ENCODE data around the gene KHDC1L. TPM values are rescaled to one million over a fixed set of nuclear protein-coding genes. Genes with fewer than 3 reads are reported as not detected.
A peak's percentile ranks its signal among the peaks of the same experiment; 100 is the strongest.

KHDC1L gene
- total and polyA plus RNA-seq, 2 donors (not counting 1 experiment from before 2014, with no cell fraction given), result not detected

GRCh38 chr6:73180076-73180738 lies 45.1 kb downstream of the KHDC1L start:
- ATAC-seq (ENCODE audit: low read depth) (no peak), DNase-seq (no peak)
- Histone ChIP-seq H3K36me3 (replicated peaks in 1 of 2; ENCODE audit: control extremely low read depth in 1 of 2, control insufficient read depth in 1 of 2, extremely low read depth in 1 of 2, insufficient read depth in 2 of 2, low read length in 1 of 2) (no peaks in the 10 kb centered on the region), H3K79me2 (ENCODE audit: control insufficient read depth, insufficient read depth, low read length) (no peaks in the 10 kb centered on the region), H3K27ac (ENCODE audit: low read length in 2 of 2) (no peak overlapping the region), H3K4me3 (ENCODE audit: control extremely low read depth in 1 of 5, extremely low read depth in 1 of 5, insufficient read depth in 1 of 5, low read depth in 2 of 5, low read length in 4 of 5) (peak overlapping the region in 1 of 5 experiments; percentile 41), H2AFZ (ENCODE audit: insufficient read depth, low read depth, low read length, poor library complexity, severe bottlenecking) (peak overlapping the region; percentile 20), H3K4me2 (replicated peaks; ENCODE audit: low read depth, low read length, poor library complexity, severe bottlenecking) (peak overlapping the region; percentile 64), H3K4me1 (ENCODE audit: control insufficient read depth in 2 of 2, insufficient read depth in 2 of 2, low read length in 2 of 2) (peaks cover 29 to 32% of the 10 kb centered on the region in 2 donors), H3K27me3 (replicated peaks in 1 of 4; ENCODE audit: control extremely low read depth in 1 of 4, control insufficient read depth in 3 of 4, insufficient read depth in 4 of 4, low read length in 3 of 4) (no peaks in the 10 kb centered on the region), H4K20me1 (ENCODE audit: control insufficient read depth, insufficient read depth, low read length, poor library complexity, severe bottlenecking) (no peaks in the 10 kb centered on the region), H3K9me3 (ENCODE audit: control extremely low read depth in 1 of 3, control insufficient read depth in 2 of 3, insufficient read depth in 1 of 3, low read length in 2 of 3) (no peaks in the 10 kb centered on the region), H3K9ac (ENCODE audit: low read length) (peak overlapping the region; percentile 57)
- Mint-ChIP-seq H3K27ac (no peak overlapping the region), H3K4me1 (peaks cover 12% of the 10 kb centered on the region), H3K9me3 (ENCODE audit: insufficient read depth) (no peaks in the 10 kb centered on the region), H3K4me3 (peak overlapping the region; percentile 88), H3K27me3 (no peaks in the 10 kb centered on the region)
- TF ChIP-seq EZH2 (IDR thresholded peaks at IDR 0.05; ENCODE audit: borderline replicate concordance, insufficient read depth, low read depth, low read length, poor library complexity, severe bottlenecking) (no peak), CTCF (IDR thresholded peaks at IDR 0.05) (no peak)
- ChIA-PET POLR2A (no interaction called here), CTCF (interaction anchor here (0.5 to 5.0 kb wide), 9 partner anchors 9 to 771 kb away, joined by 3 to 53 read pairs (median 4); no protein-coding TSS in a partner anchor)
- intact Hi-C loops (cut with micrococcal nuclease), result loop anchor here (2.0 kb wide), 1 partner anchor 1645 kb away; no protein-coding TSS in a partner anchor
- WGBS (ENCODE audit: insufficient coverage), result 93% methylated on average over 4 of the region's 6 CpGs

Data from B cell (primary cell).